PC-9 (cell line): ENCODE results near the gene DNTTIP2.

Source experiments
- EZH2 ChIP-seq: fragments of 200-600 bp; sonication (generic); IDR thresholded peaks from 2 replicates; pipeline ENCODE4 v1.8.0; 2017; ENCODE audit warnings: antibody characterized with exemption, low read depth
- TF ChIP-seq, protein P1 (sequence below): fragments of 200-600 bp; sonication (generic); conservative IDR thresholded peaks from 2 replicates; pipeline ENCODE4 v1.6.1; 2017; ENCODE audit warnings: mixed run types, antibody characterized with exemption, mild to moderate bottlenecking, moderate library complexity

DNA sequence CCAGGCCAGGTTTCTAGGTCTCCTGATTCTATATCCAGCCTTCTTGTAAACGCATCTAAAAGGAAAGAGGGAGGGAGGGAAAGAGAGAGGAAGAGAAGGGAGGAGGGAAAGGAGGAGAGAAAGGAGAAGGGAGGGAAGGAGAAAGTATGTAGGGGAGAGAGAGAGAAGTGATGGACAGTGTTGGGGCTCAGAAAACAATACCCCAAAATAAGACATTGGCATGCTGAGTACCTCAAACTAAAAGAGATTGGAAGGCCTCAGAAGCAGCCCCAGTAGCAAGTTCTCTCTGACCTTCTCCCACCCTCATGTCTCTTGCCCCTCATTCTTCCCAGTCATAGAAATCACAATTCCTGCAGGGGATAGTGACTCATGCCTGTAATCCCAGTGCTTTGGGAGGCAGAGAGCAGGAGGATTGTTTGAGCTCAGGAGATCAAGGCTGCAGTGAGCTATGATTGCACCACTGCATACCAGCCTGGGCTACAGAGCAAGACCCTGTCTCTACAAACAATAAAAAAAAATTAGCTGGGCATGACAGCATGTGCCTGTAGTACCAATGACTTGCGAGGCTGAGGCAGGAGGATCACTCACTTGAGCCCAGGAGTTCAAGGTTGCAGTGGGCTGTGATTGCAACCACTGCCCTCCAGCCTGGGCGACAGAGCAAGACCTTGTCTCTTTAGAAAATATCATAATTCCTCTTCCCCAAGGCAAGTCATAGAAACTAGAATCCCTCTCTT lies 51.2 kb downstream of the DNTTIP2 start:
- TF ChIP-seq, protein P1, sequence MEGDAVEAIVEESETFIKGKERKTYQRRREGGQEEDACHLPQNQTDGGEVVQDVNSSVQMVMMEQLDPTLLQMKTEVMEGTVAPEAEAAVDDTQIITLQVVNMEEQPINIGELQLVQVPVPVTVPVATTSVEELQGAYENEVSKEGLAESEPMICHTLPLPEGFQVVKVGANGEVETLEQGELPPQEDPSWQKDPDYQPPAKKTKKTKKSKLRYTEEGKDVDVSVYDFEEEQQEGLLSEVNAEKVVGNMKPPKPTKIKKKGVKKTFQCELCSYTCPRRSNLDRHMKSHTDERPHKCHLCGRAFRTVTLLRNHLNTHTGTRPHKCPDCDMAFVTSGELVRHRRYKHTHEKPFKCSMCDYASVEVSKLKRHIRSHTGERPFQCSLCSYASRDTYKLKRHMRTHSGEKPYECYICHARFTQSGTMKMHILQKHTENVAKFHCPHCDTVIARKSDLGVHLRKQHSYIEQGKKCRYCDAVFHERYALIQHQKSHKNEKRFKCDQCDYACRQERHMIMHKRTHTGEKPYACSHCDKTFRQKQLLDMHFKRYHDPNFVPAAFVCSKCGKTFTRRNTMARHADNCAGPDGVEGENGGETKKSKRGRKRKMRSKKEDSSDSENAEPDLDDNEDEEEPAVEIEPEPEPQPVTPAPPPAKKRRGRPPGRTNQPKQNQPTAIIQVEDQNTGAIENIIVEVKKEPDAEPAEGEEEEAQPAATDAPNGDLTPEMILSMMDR, result no peak
- TF ChIP-seq EZH2, result no peak
